ENCODE data around the gene RRAGC.
"Not testable (repeated sequence)": the region's sequence is repeated elsewhere in the genome, so short reads cannot be mapped to it uniquely, and the experiment has no call there.

- not testable (repeated sequence) for TF ChIP-seq CTCF (conservative IDR thresholded peaks at IDR 0.05 in 1 of 2, IDR thresholded peaks at IDR 0.05 in 1 of 2; ENCODE audit: low read depth in 1 of 2, low read length in 2 of 2); EZH2 (IDR thresholded peaks at IDR 0.05; ENCODE audit: low read length, missing control alignments)
These were observed 48.1 kb downstream of the RRAGC start for GRCh38 chr1:38811466-38811865.
